Activated CD8-positive, alpha-beta T cell treated with anti-CD3 and anti-CD28 coated beads for 36 hours (primary cell): Measurements from ENCODE around the gene CARD14. TPM values are rescaled to one million over a fixed set of nuclear protein-coding genes. Genes with fewer than 3 reads are reported as not detected.

Experiments
- ATAC-seq: fragments of 200-7000 bp; cut with Tn5 transposase; one replicate; pipeline ENCODE4 v1.10.0; 2021; ENCODE audit warnings: mild to moderate bottlenecking, moderate library complexity
- CTCF ChIA-PET: fragments of 350-600 bp; sonication (Branson Sonifier 250); formaldehyde crosslinking; loops from one replicate; lab custom pipeline; 2021; ENCODE audit warnings: antibody characterized with exemption; lab: Charles Lee
- POLR2A ChIA-PET: fragments of 350-600 bp; sonication (Branson Sonifier 250); formaldehyde crosslinking; loops from one replicate; lab custom pipeline; 2021; ENCODE audit warnings: antibody characterized with exemption; lab: Charles Lee
- DNase-seq: peaks from one replicate; pipeline ENCODE4 v3.0.0-alpha.2; 2020
- H3K27ac Mint-ChIP-seq: one replicate; pipeline ENCODE4 v1.8.0; 2021; ENCODE audit warnings: mild to moderate bottlenecking, mixed read lengths
- H3K27me3 Mint-ChIP-seq: one replicate; pipeline ENCODE4 v1.8.0; 2021; ENCODE audit warnings: mixed read lengths
- H3K36me3 Mint-ChIP-seq: one replicate; pipeline ENCODE4 v1.8.0; 2021; ENCODE audit warnings: low read depth, mixed read lengths
- H3K4me1 Mint-ChIP-seq: one replicate; pipeline ENCODE4 v1.8.0; 2021; ENCODE audit warnings: low read depth, mixed read lengths
- H3K4me3 Mint-ChIP-seq: one replicate; pipeline ENCODE4 v1.8.0; 2021; ENCODE audit warnings: mild to moderate bottlenecking, moderate library complexity, mixed read lengths
- H3K9me3 Mint-ChIP-seq: one replicate; pipeline ENCODE4 v1.8.0; 2021; ENCODE audit warnings: mixed read lengths
- intact Hi-C: fragments of 100-400 bp; cut with micrococcal nuclease; formaldehyde crosslinking; loops from one replicate; pipeline ENCODE4 v1.10.0; 2022
- total RNA-seq, 2 experiments: library from RNA; stranded (reverse); gene quantifications; one replicate each; pipeline ENCODE4 v1.2.3, GENCODE V29; 2021
- TF ChIP-seq, protein P1 (sequence below): fragments of 200-600 bp; IDR thresholded peaks from one replicate; pipeline ENCODE4 v1.8.0; 2022; ENCODE audit warnings: antibody characterized with exemption, mild to moderate bottlenecking

Gene CARD14
- total RNA-seq, 2 experiments from 2014 or later = 0.11 to 0.50 TPM

DNA sequence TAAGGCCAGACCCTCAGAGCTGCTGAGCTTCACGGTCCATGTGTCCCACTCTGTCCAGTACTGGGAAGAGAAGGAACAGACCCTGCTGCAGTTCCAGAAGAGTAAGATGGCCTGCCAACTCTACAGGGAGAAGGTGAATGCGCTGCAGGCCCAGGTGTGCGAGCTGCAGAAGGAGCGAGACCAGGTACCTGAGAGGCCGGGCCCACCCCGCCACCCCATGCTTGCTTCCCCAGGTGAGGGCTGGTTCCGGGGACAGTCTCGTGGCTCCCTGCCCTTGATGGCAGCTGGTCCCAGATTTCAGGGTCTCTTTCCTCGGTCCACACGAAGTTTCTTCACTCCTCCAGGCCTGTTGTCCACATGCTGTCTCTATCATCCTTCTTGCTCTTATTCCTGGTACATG, 20.9 kb downstream of the CARD14 start:
- H3K4me1 Mint-ChIP-seq = no peaks in the 10 kb centered on the region
- CTCF ChIA-PET = interaction anchor here (1.3 kb wide), 2 partner anchors 22 to 27 kb away, joined by 3 to 4 read pairs; no protein-coding TSS in a partner anchor
- POLR2A ChIA-PET = interaction anchor here (1.0 kb wide), 1 partner anchor 82 kb away, joined by 3 read pairs; no protein-coding TSS in a partner anchor
- H3K9me3 Mint-ChIP-seq = no peaks in the 10 kb centered on the region
- intact Hi-C loops = no loop called here
- ATAC-seq (no peak), DNase-seq (no peak)
- H3K27ac Mint-ChIP-seq = no peak overlapping the region
- TF ChIP-seq, protein P1, sequence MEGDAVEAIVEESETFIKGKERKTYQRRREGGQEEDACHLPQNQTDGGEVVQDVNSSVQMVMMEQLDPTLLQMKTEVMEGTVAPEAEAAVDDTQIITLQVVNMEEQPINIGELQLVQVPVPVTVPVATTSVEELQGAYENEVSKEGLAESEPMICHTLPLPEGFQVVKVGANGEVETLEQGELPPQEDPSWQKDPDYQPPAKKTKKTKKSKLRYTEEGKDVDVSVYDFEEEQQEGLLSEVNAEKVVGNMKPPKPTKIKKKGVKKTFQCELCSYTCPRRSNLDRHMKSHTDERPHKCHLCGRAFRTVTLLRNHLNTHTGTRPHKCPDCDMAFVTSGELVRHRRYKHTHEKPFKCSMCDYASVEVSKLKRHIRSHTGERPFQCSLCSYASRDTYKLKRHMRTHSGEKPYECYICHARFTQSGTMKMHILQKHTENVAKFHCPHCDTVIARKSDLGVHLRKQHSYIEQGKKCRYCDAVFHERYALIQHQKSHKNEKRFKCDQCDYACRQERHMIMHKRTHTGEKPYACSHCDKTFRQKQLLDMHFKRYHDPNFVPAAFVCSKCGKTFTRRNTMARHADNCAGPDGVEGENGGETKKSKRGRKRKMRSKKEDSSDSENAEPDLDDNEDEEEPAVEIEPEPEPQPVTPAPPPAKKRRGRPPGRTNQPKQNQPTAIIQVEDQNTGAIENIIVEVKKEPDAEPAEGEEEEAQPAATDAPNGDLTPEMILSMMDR = no peak
- peaks cover 6% of the 10 kb centered on the region for H3K27me3 Mint-ChIP-seq
- H3K36me3 Mint-ChIP-seq = no peaks in the 10 kb centered on the region
- H3K4me3 Mint-ChIP-seq = no peak overlapping the region

DNA sequence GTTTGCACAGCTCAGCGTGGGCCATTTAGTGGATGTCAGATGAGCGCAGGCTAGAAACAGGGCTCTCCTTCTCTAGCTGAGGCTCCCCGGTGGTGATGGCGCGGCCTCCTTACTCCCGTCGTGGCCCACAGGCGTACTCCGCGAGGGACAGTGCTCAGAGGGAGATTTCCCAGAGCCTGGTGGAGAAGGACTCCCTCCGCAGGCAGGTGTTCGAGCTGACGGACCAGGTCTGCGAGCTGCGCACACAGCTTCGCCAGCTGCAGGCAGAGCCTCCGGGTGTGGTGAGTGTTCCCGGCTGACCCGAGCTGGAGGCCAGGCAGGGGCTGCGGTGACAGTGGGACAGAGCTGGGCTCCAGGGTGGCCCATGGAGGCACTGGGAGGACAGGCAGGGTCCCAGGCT, 21.4 kb downstream of the CARD14 start:
- ChIA-PET CTCF (interaction anchor here (1.3 kb wide), 2 partner anchors 21 to 26 kb away, joined by 3 to 4 read pairs; no protein-coding TSS in a partner anchor), POLR2A (interaction anchor here (1.0 kb wide), 1 partner anchor 81 kb away, joined by 3 read pairs; no protein-coding TSS in a partner anchor)
- H3K9me3 Mint-ChIP-seq = no peaks in the 10 kb centered on the region
- H3K4me3 Mint-ChIP-seq = no peak overlapping the region
- ATAC-seq (no peak), DNase-seq (no peak)
- TF ChIP-seq, protein P1 = no peak
- H3K27me3 Mint-ChIP-seq = peaks cover 6% of the 10 kb centered on the region
- intact Hi-C loops = no loop called here
- no peaks in the 10 kb centered on the region for H3K36me3 Mint-ChIP-seq
- H3K27ac Mint-ChIP-seq = no peak overlapping the region
- H3K4me1 Mint-ChIP-seq = no peaks in the 10 kb centered on the region

DNA sequence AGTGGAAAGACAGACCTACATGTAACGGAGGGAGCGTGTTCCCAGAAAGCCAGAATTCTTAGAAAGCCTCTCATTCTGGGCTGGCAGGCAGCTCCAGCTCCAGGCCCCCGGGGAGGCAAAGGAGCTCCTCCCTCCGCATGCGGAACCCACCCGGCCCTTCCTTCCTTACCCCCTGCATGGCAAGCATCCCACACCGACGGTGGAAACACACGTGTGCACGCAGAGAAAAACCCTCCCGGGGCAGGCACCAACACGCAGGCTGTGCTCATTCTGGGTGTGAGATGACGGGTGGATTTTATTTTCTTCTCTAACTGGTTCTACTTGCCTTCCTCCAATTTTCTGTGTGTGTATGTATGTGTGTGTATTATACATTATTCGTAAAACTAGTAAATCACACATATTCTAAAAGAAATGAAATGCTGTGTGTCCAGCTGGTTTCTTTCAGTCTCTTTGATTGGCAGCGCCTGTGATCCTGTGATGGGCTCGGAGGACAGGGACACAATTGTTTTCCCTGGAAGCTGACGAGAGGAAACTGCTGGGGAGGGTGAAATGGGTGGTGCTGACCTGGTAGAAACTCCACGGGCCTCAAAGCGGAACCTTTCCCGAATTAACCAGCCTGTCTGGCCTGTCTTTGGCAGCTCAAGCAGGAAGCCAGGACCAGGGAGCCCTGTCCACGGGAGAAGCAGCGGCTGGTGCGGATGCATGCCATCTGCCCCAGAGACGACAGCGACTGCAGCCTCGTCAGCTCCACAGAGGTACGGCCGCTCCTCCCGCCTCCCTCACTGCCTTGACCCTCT, 22.2 kb downstream of the CARD14 start:
- intact Hi-C loops = no loop called here
- Mint-ChIP-seq H3K27me3 (peaks cover 6% of the 10 kb centered on the region), H3K4me3 (no peak overlapping the region), H3K36me3 (no peaks in the 10 kb centered on the region), H3K9me3 (no peaks in the 10 kb centered on the region), H3K27ac (no peak overlapping the region), H3K4me1 (no peaks in the 10 kb centered on the region)
- ChIA-PET POLR2A (no interaction called here), CTCF (interaction anchor here (1.3 kb wide), 2 partner anchors 20 to 26 kb away, joined by 3 to 4 read pairs; no protein-coding TSS in a partner anchor)
- TF ChIP-seq, protein P1 = no peak
- ATAC-seq = no peak
- DNase-seq = no peak

DNA sequence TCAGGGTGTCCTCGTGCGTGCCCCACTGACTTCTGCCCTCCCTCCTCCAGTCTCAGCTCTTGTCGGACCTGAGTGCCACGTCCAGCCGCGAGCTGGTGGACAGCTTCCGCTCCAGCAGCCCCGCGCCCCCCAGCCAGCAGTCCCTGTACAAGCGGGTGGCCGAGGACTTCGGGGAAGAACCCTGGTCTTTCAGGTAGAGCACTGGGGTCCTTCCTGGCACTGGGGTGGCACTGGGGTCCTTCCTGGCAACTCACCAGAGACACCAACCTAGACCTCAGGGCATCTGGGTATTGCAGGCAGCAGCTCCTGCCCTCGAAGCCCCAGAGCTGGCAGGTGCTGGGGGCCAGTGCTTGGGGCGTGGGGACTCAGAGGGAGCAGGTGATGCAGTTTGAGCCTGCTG, 25.3 kb downstream of the CARD14 start:
- Mint-ChIP-seq H3K27ac (no peak overlapping the region), H3K4me3 (no peak overlapping the region), H3K27me3 (peaks cover 6% of the 10 kb centered on the region), H3K9me3 (no peaks in the 10 kb centered on the region), H3K4me1 (no peaks in the 10 kb centered on the region), H3K36me3 (no peaks in the 10 kb centered on the region)
- TF ChIP-seq, protein P1 = no peak
- ChIA-PET POLR2A (interaction anchor here (0.6 to 1.1 kb wide), 3 partner anchors 48 to 75 kb away, joined by 3 to 8 read pairs (median 3); no protein-coding TSS in a partner anchor), CTCF (interaction anchor here (0.8 to 2.5 kb wide), 23 partner anchors 9 to 170 kb away, joined by 3 to 28 read pairs (median 5); partner anchors contain the start of genes GAA, SGSH and SLC26A11)
- DNase-seq = no peak
- intact Hi-C loops = no loop called here
- no peak for ATAC-seq
